Neural cell (in vitro differentiated cells): ENCODE data around the gene HECTD1. TPM values are rescaled to one million over a fixed set of nuclear protein-coding genes. Genes with fewer than 3 reads are reported as not detected.

Experiments used
- H2AFZ ChIP-seq: fragments of 200-600, 300-800 bp; sonication (generic), shearing (Covaris generic); 2 replicates; pipeline ENCODE4 v1.6.0; 2014; ENCODE audit warnings: low read depth, mild to moderate bottlenecking, antibody characterized with exemption, low read length, moderate library complexity
- H3F3A ChIP-seq: fragments of 200-600 bp; shearing (Covaris generic); 2 replicates; pipeline ENCODE4 v1.6.1; 2016; ENCODE audit warnings: mild to moderate bottlenecking, moderate library complexity, mixed read lengths, antibody characterized with exemption, low read length; ENCODE audit not compliant: insufficient read depth, poor library complexity, severe bottlenecking
- H3K27ac ChIP-seq: fragments of 200-600, 300-800 bp; sonication (generic), shearing (Covaris generic); 2 replicates; pipeline ENCODE4 v1.5.1; 2014; ENCODE audit warnings: mild to moderate bottlenecking, low read length, moderate library complexity
- H3K27me3 ChIP-seq: fragments of 300-800, 200-600 bp; sonication (generic), shearing (Covaris generic); 2 replicates; pipeline ENCODE4 v1.6.0; 2014; ENCODE audit warnings: mild to moderate bottlenecking, low read depth, low read length, moderate library complexity; ENCODE audit not compliant: insufficient read depth
- H3K36me3 ChIP-seq: fragments of 300-800, 200-600 bp; sonication (generic), shearing (Covaris generic); 2 replicates; pipeline ENCODE4 v1.5.1; 2014; ENCODE audit warnings: mild to moderate bottlenecking, antibody characterized with exemption, low read length, moderate library complexity; ENCODE audit not compliant: insufficient read depth
- H3K4me2 ChIP-seq: fragments of 300-800, 200-600 bp; sonication (generic), shearing (Covaris generic); 2 replicates; pipeline ENCODE4 v1.6.0; 2014; ENCODE audit warnings: mild to moderate bottlenecking, low read length
- H3K4me3 ChIP-seq: fragments of 300-800, 200-600 bp; sonication (generic), shearing (Covaris generic); 2 replicates; pipeline ENCODE4 v1.5.1; 2014; ENCODE audit warnings: mild to moderate bottlenecking, low read length, moderate library complexity
- H3K79me2 ChIP-seq: fragments of 200-600 bp; shearing (Covaris generic); replicated peaks from 2 replicates; pipeline ENCODE4 v1.6.0; 2014; ENCODE audit warnings: mild to moderate bottlenecking, low read length, moderate library complexity; ENCODE audit not compliant: insufficient read depth
- H3K9ac ChIP-seq: fragments of 300-800, 200-600 bp; sonication (generic), shearing (Covaris generic); 2 replicates; pipeline ENCODE4 v1.6.1; 2016; ENCODE audit warnings: mild to moderate bottlenecking, low read length, mixed read lengths
- H3K9me2 ChIP-seq: fragments of 200-600 bp; shearing (Covaris generic); 2 replicates; pipeline ENCODE4 v1.6.1; 2016; ENCODE audit warnings: mild to moderate bottlenecking, low read length, mixed read lengths; ENCODE audit not compliant: insufficient read depth
- H3K9me3 ChIP-seq: fragments of 200-600, 300-800 bp; sonication (generic), shearing (Covaris generic); 2 replicates; pipeline ENCODE4 v1.6.1; 2016; ENCODE audit warnings: mild to moderate bottlenecking, mixed run types, low read length, moderate library complexity, mixed read lengths
- H4K20me1 ChIP-seq: fragments of 200-600 bp; shearing (Covaris generic); 2 replicates; pipeline ENCODE4 v1.6.1; 2016; ENCODE audit warnings: mild to moderate bottlenecking, mixed run types; ENCODE audit not compliant: insufficient read depth
- CTCF ChIP-seq: fragments of 450-650 bp; IDR thresholded peaks from 2 replicates; pipeline ENCODE4 v1.5.1; 2014; ENCODE audit warnings: antibody characterized with exemption, mild to moderate bottlenecking, moderate library complexity; ENCODE audit not compliant: poor library complexity, severe bottlenecking
- EP300 ChIP-seq: fragments of 450-650 bp; conservative IDR thresholded peaks from 2 replicates; pipeline ENCODE4 v1.6.1; 2014; ENCODE audit warnings: antibody characterized with exemption, mild to moderate bottlenecking, moderate library complexity; ENCODE audit not compliant: poor library complexity, severe bottlenecking
- EZH2 ChIP-seq: fragments of 200-600, 300-800 bp; shearing (Covaris generic), sonication (generic); IDR thresholded peaks from 2 replicates; pipeline ENCODE4 v1.6.1; 2014; ENCODE audit warnings: antibody characterized with exemption, low read length, borderline replicate concordance, mild to moderate bottlenecking; ENCODE audit not compliant: insufficient read depth, poor library complexity, severe bottlenecking
- MXI1 ChIP-seq: fragments of 450-650 bp; conservative IDR thresholded peaks from 2 replicates; pipeline ENCODE4 v1.6.1; 2014; ENCODE audit warnings: antibody characterized with exemption, mild to moderate bottlenecking; ENCODE audit not compliant: poor library complexity, severe bottlenecking
- POLR2AphosphoS5 ChIP-seq: IDR thresholded peaks from 2 replicates; pipeline ENCODE4 v1.6.1; 2012
- RAD21 ChIP-seq: fragments of 450-650 bp; conservative IDR thresholded peaks from 2 replicates; pipeline ENCODE4 v1.6.1; 2014; ENCODE audit warnings: antibody characterized with exemption, mild to moderate bottlenecking, moderate library complexity
- REST ChIP-seq: IDR thresholded peaks from 2 replicates; pipeline ENCODE4 v1.6.1; 2012; ENCODE audit warnings: borderline replicate concordance
- SMC3 ChIP-seq: fragments of 450-650 bp; conservative IDR thresholded peaks from 2 replicates; pipeline ENCODE4 v1.6.1; 2014; ENCODE audit warnings: antibody characterized with exemption, mild to moderate bottlenecking, moderate library complexity; ENCODE audit not compliant: poor library complexity
- TAF1 ChIP-seq: IDR thresholded peaks from 2 replicates; pipeline ENCODE4 v1.6.1; 2012; ENCODE audit warnings: low read depth
- polyA plus RNA-seq: library from polyadenylated mRNA; depleted of rRNA; stranded (reverse); fragments of >200 nt; gene quantifications from 2 replicates; pipeline ENCODE4 v1.2.3, GENCODE V29; 2014

Gene HECTD1
- polyA plus RNA-seq, 1 donor from 2014 or later, result 144 TPM

- H3K9ac ChIP-seq, result no peak overlapping the region
- no peaks in the 10 kb centered on the region for H3K27me3 ChIP-seq
- H3F3A ChIP-seq, result no peaks in the 10 kb centered on the region
- TF ChIP-seq TAF1 (no peak), REST (no peak), MXI1 (no peak), CTCF (no peak), EZH2 (no peak)
- no peak overlapping the region for H3K4me2 ChIP-seq
- no peak overlapping the region for H2AFZ ChIP-seq
- H3K27ac ChIP-seq, result no peak overlapping the region
- H3K79me2 ChIP-seq, result no peaks in the 10 kb centered on the region
- no peaks in the 10 kb centered on the region for H3K9me2 ChIP-seq
- no peaks in the 10 kb centered on the region for H3K36me3 ChIP-seq
- no peaks in the 10 kb centered on the region for H4K20me1 ChIP-seq
- H3K4me3 ChIP-seq, result no peak overlapping the region
- H3K9me3 ChIP-seq, result no peaks in the 10 kb centered on the region
These were observed 137.2 kb downstream of the HECTD1 start for GRCh38 chr14:31070431-31070830.

- H3K9me3 ChIP-seq, result no peaks in the 10 kb centered on the region
- no peak overlapping the region for H3K4me3 ChIP-seq
- no peak overlapping the region for H3K27ac ChIP-seq
- no peaks in the 10 kb centered on the region for H3K27me3 ChIP-seq
- H3K4me2 ChIP-seq, result no peak overlapping the region
- H3F3A ChIP-seq, result no peaks in the 10 kb centered on the region
- no peak overlapping the region for H3K9ac ChIP-seq
- H2AFZ ChIP-seq, result no peak overlapping the region
- H3K79me2 ChIP-seq, result no peaks in the 10 kb centered on the region
- H3K9me2 ChIP-seq, result no peaks in the 10 kb centered on the region
- H4K20me1 ChIP-seq, result no peaks in the 10 kb centered on the region
- no peak for TF ChIP-seq REST
- no peak for TF ChIP-seq TAF1
- TF ChIP-seq RAD21, result no peak
- TF ChIP-seq EP300, result no peak
- no peak for TF ChIP-seq EZH2
- TF ChIP-seq POLR2AphosphoS5, result no peak
- no peak for TF ChIP-seq CTCF
- no peak for TF ChIP-seq SMC3
- no peak for TF ChIP-seq MXI1
- no peaks in the 10 kb centered on the region for H3K36me3 ChIP-seq
These were observed 138.2 kb downstream of the HECTD1 start for GRCh38 chr14:31069343-31069742.
